Caco-2 (cell line): ENCODE results near the gene ADARB2. TPM values are rescaled to one million over a fixed set of nuclear protein-coding genes. Genes with fewer than 3 reads are reported as not detected.

Experiments
- BruUV-seq: library from RNA; stranded (reverse); fragments of 400-500 nt; replicated peaks from 2 replicates; lab custom pipeline; 2021; lab: Mats Ljungman, UMichigan
- CTCF ChIA-PET: fragments of 300-600 bp; sonication (Branson Sonifier 250); formaldehyde crosslinking; loops from one replicate; lab custom pipeline; 2022; ENCODE audit warnings: antibody characterized with exemption; lab: Charles Lee
- POLR2A ChIA-PET: fragments of 300-600 bp; sonication (Branson Sonifier 250); formaldehyde crosslinking; loops from one replicate; lab custom pipeline; 2022; ENCODE audit warnings: antibody characterized with exemption; lab: Charles Lee
- DNase-seq, 2 experiments: peaks; one replicate each; pipeline versions ENCODE4 v3.0.0 to v3.0.0-alpha.2; 2020 to 2022
- H3K27me3 ChIP-seq: replicated peaks from 2 replicates; pipeline ENCODE4 v1.6.0; 2011; ENCODE audit warnings: low read length; ENCODE audit not compliant: control insufficient read depth, insufficient read depth
- H3K36me3 ChIP-seq: 2 replicates; pipeline ENCODE4 v1.5.1; 2011; ENCODE audit warnings: low read length; ENCODE audit not compliant: control insufficient read depth, insufficient read depth
- H3K4me1 ChIP-seq: fragments of 250-450 bp; sonication (Bioruptor Pico); 2 replicates; pipeline ENCODE4 v1.5.1; 2020; ENCODE audit warnings: mild to moderate bottlenecking
- H3K4me3 ChIP-seq: 2 replicates; pipeline ENCODE4 v1.5.1; 2011; ENCODE audit warnings: low read depth, mild to moderate bottlenecking, control low read depth, low read length
- H3K9me3 ChIP-seq: fragments of 250-450 bp; sonication (Bioruptor Pico); 2 replicates; pipeline ENCODE4 v1.5.1; 2020; ENCODE audit warnings: mild to moderate bottlenecking, moderate library complexity
- H3K27ac Mint-ChIP-seq: one replicate; pipeline ENCODE4 v1.8.0; 2022; ENCODE audit warnings: mixed read lengths; ENCODE audit not compliant: unreplicated experiment
- H3K27me3 Mint-ChIP-seq: one replicate; pipeline ENCODE4 v1.8.0; 2022; ENCODE audit warnings: mixed read lengths; ENCODE audit not compliant: insufficient read depth, unreplicated experiment
- H3K36me3 Mint-ChIP-seq: one replicate; pipeline ENCODE4 v1.8.0; 2022; ENCODE audit warnings: mild to moderate bottlenecking, mixed read lengths; ENCODE audit not compliant: insufficient read depth, unreplicated experiment
- H3K4me1 Mint-ChIP-seq: one replicate; pipeline ENCODE4 v1.8.0; 2022; ENCODE audit warnings: low read depth, mixed read lengths; ENCODE audit not compliant: unreplicated experiment
- H3K4me3 Mint-ChIP-seq: one replicate; pipeline ENCODE4 v1.8.0; 2022; ENCODE audit warnings: mild to moderate bottlenecking, moderate library complexity, mixed read lengths; ENCODE audit not compliant: unreplicated experiment
- H3K9me3 Mint-ChIP-seq: one replicate; pipeline ENCODE4 v1.8.0; 2022; ENCODE audit warnings: mixed read lengths; ENCODE audit not compliant: unreplicated experiment
- CTCF ChIP-seq, 2 experiments: fragments of 200-600 bp in 1 of 2; IDR thresholded peaks; 1 replicate in 1 of 2; 2 replicates in 1 of 2; pipeline versions ENCODE4 v1.5.1 to v1.8.0; 2011 to 2022; ENCODE audit warnings: antibody characterized with exemption in 1 of 2, control low read depth in 1 of 2, inconsistent platforms in 1 of 2, low read depth in 1 of 2, low read length in 1 of 2, mild to moderate bottlenecking in 1 of 2, moderate library complexity in 1 of 2; ENCODE audit not compliant: insufficient read depth in 1 of 2, severe bottlenecking in 1 of 2, unreplicated experiment in 1 of 2
- intact Hi-C: fragments of 100-400 bp; cut with micrococcal nuclease; formaldehyde crosslinking; loops from one replicate; pipeline ENCODE4 v1.10.0; 2022; ENCODE audit not compliant: unreplicated experiment
- total RNA-seq: library from RNA; stranded (reverse); gene quantifications from 2 replicates; pipeline ENCODE4 v1.2.3, GENCODE V29; 2022

Gene ADARB2
- total RNA-seq, 1 experiment from 2014 or later: 0.27 TPM

- Mint-ChIP-seq H3K4me1 (no peaks in the 10 kb centered on the region), H3K4me3 (no peak overlapping the region), H3K9me3 (no peaks in the 10 kb centered on the region), H3K36me3 (no peaks in the 10 kb centered on the region), H3K27ac (no peak overlapping the region), H3K27me3 (no peaks in the 10 kb centered on the region)
- intact Hi-C loops: loop anchor here (2.0 kb wide), 1 partner anchor 14 kb away; no protein-coding TSS in a partner anchor
- Histone ChIP-seq H3K27me3 (no peaks in the 10 kb centered on the region), H3K9me3 (no peaks in the 10 kb centered on the region), H3K4me3 (no peak overlapping the region), H3K4me1 (peaks cover 4% of the 10 kb centered on the region; the same call in 1 of the 2 replicates), H3K36me3 (0 out of 2 replicates have a peak, but pooled peaks cover 2% of the 10 kb centered on the region)
- BruUV-seq: no TSS peak
- ChIA-PET CTCF (no interaction called here), POLR2A (no interaction called here)
- no peak for TF ChIP-seq CTCF (IDR thresholded peaks at IDR 0.05; ENCODE audit: insufficient read depth in 1 of 2, low read depth in 1 of 2, low read length in 1 of 2, severe bottlenecking in 1 of 2, unreplicated experiment in 1 of 2)
- peak in 1 of 2 experiments; percentile 25 for DNase-seq
These were observed 548.7 kb downstream of the ADARB2 start for GRCh38 chr10:1188558-1189135.

GRCh38 chr10:1187855-1188557 is 549.3 kb downstream of the ADARB2 start:
- intact Hi-C loops: loop anchor here (2.0 kb wide), 1 partner anchor 15 kb away; no protein-coding TSS in a partner anchor
- peak in 1 of 2 experiments; percentile 18 for DNase-seq
- BruUV-seq: no TSS peak
- Histone ChIP-seq H3K4me1 (peaks cover 4% of the 10 kb centered on the region; the same call in 1 of the 2 replicates), H3K4me3 (no peak overlapping the region), H3K36me3 (0 out of 2 replicates have a peak, but pooled peaks cover 2% of the 10 kb centered on the region), H3K9me3 (no peaks in the 10 kb centered on the region), H3K27me3 (no peaks in the 10 kb centered on the region)
- Mint-ChIP-seq H3K27ac (no peak overlapping the region), H3K27me3 (no peaks in the 10 kb centered on the region), H3K9me3 (no peaks in the 10 kb centered on the region), H3K4me3 (no peak overlapping the region), H3K36me3 (no peaks in the 10 kb centered on the region), H3K4me1 (no peaks in the 10 kb centered on the region)
- POLR2A ChIA-PET: no interaction called here
- CTCF ChIA-PET: no interaction called here
- TF ChIP-seq CTCF (IDR thresholded peaks at IDR 0.05; ENCODE audit: insufficient read depth in 1 of 2, low read depth in 1 of 2, low read length in 1 of 2, severe bottlenecking in 1 of 2, unreplicated experiment in 1 of 2): no peak

GRCh38 chr10:1187151-1187854 is 550.0 kb downstream of the ADARB2 start:
- ChIA-PET CTCF (no interaction called here), POLR2A (no interaction called here)
- Histone ChIP-seq H3K9me3 (no peaks in the 10 kb centered on the region), H3K36me3 (0 out of 2 replicates have a peak, but pooled peaks cover 2% of the 10 kb centered on the region), H3K27me3 (no peaks in the 10 kb centered on the region), H3K4me3 (no peak overlapping the region), H3K4me1 (peaks cover 4% of the 10 kb centered on the region; the same call in 1 of the 2 replicates)
- H3K27ac Mint-ChIP-seq: no peak overlapping the region
- no peaks in the 10 kb centered on the region for H3K27me3 Mint-ChIP-seq
- no peak overlapping the region for H3K4me3 Mint-ChIP-seq
- TF ChIP-seq CTCF (IDR thresholded peaks at IDR 0.05; ENCODE audit: insufficient read depth in 1 of 2, low read depth in 1 of 2, low read length in 1 of 2, severe bottlenecking in 1 of 2, unreplicated experiment in 1 of 2): no peak
- BruUV-seq: no TSS peak
- peak in 1 of 2 experiments; percentile 32 for DNase-seq
- no peaks in the 10 kb centered on the region for H3K36me3 Mint-ChIP-seq
- intact Hi-C loops: no loop called here
- no peaks in the 10 kb centered on the region for H3K9me3 Mint-ChIP-seq
- H3K4me1 Mint-ChIP-seq: no peaks in the 10 kb centered on the region
